OCI-LY7 (cell line): ENCODE results near the gene MYBBP1A. TPM values are rescaled to one million over a fixed set of nuclear protein-coding genes. Genes with fewer than 3 reads are reported as not detected.

ENCODE experiments used
- BruUV-seq: library from RNA; stranded (reverse); fragments of 400-500 nt; replicated peaks from 2 replicates; lab custom pipeline; 2021; lab: Mats Ljungman, UMichigan
- CTCF ChIA-PET: fragments of 300-600 bp; sonication (Branson Sonifier 250); formaldehyde crosslinking; loops from one replicate; lab custom pipeline; 2022; ENCODE audit warnings: antibody characterized with exemption; ENCODE audit not compliant: unreplicated experiment; lab: Charles Lee
- POLR2A ChIA-PET: fragments of 300-600 bp; sonication (Branson Sonifier 250); formaldehyde crosslinking; loops from one replicate; lab custom pipeline; 2022; ENCODE audit warnings: antibody characterized with exemption; lab: Charles Lee
- DNase-seq: peaks from one replicate; pipeline ENCODE4 v3.0.0-alpha.2; 2015; ENCODE audit warnings: low spot score
- H2AFZ ChIP-seq: fragments of 200-600 bp; sonication (generic), shearing (Covaris generic); 2 replicates; pipeline ENCODE4 v1.6.1; 2014; ENCODE audit warnings: mild to moderate bottlenecking, antibody characterized with exemption, low read length, moderate library complexity
- H3K27ac ChIP-seq: fragments of 200-600 bp; sonication (generic); 2 replicates; pipeline ENCODE4 v1.5.1; 2014; ENCODE audit warnings: mixed run types, low read depth, mild to moderate bottlenecking, moderate library complexity, low read length, inconsistent platforms; ENCODE audit not compliant: poor library complexity, severe bottlenecking
- H3K36me3 ChIP-seq: fragments of 200-600 bp; sonication (generic); 2 replicates; pipeline ENCODE4 v1.6.1; 2014; ENCODE audit warnings: mild to moderate bottlenecking, antibody characterized with exemption, low read length, moderate library complexity, mixed read lengths; ENCODE audit not compliant: insufficient read depth
- H3K4me1 ChIP-seq: fragments of 200-600 bp; sonication (generic); 2 replicates; pipeline ENCODE4 v1.5.1; 2014; ENCODE audit warnings: mild to moderate bottlenecking, low read length; ENCODE audit not compliant: insufficient read depth, poor library complexity, severe bottlenecking
- H3K4me2 ChIP-seq: fragments of 200-600 bp; sonication (generic); 2 replicates; pipeline ENCODE4 v1.6.1; 2014; ENCODE audit warnings: mild to moderate bottlenecking, low read length
- H3K4me3 ChIP-seq: fragments of 200-600 bp; sonication (generic); 2 replicates; pipeline ENCODE4 v1.5.1; 2014; ENCODE audit warnings: mild to moderate bottlenecking, low read depth, low read length; ENCODE audit not compliant: poor library complexity, severe bottlenecking
- H3K79me2 ChIP-seq: fragments of 200-600 bp; sonication (generic); 2 replicates; pipeline ENCODE4 v1.6.1; 2016; ENCODE audit warnings: low read depth, mild to moderate bottlenecking, low read length, moderate library complexity, mixed read lengths; ENCODE audit not compliant: insufficient read depth
- H3K9me2 ChIP-seq: fragments of 200-600 bp; sonication (generic); 2 replicates; pipeline ENCODE4 v1.6.1; 2016; ENCODE audit warnings: mild to moderate bottlenecking, low read length, mixed read lengths; ENCODE audit not compliant: insufficient read depth
- H3K9me3 ChIP-seq: fragments of 200-600 bp; sonication (generic); 2 replicates; pipeline ENCODE4 v1.6.1; 2014; ENCODE audit warnings: mild to moderate bottlenecking, mixed run types, low read length, mixed read lengths
- H4K20me1 ChIP-seq: fragments of 200-600 bp; sonication (generic); 2 replicates; pipeline ENCODE4 v1.6.1; 2014; ENCODE audit warnings: mild to moderate bottlenecking, antibody characterized with exemption, low read length, moderate library complexity, mixed read lengths; ENCODE audit not compliant: insufficient read depth
- EZH2phosphoT487 ChIP-seq: fragments of 200-600 bp; sonication (generic); IDR thresholded peaks from 2 replicates; pipeline ENCODE4 v1.6.1; 2018; ENCODE audit warnings: low read depth, borderline replicate concordance, mild to moderate bottlenecking, mixed run types, antibody characterized with exemption, low read length, moderate library complexity, mixed read lengths
- intact Hi-C: fragments of 100-400 bp; cut with micrococcal nuclease; formaldehyde crosslinking; loops from one replicate; pipeline ENCODE4 v1.10.0; 2022; ENCODE audit not compliant: unreplicated experiment
- total RNA-seq, 2 experiments: library from RNA; depleted of rRNA in 1 of 2; stranded (reverse); fragments of >200 nt in 1 of 2; shearing (Covaris generic) in 1 of 2; gene quantifications; 2 replicates each; pipeline ENCODE4 v1.2.3, GENCODE V29; 2014 to 2022
- TF ChIP-seq, protein P1 (sequence below): fragments of 200-600 bp; sonication (generic); conservative IDR thresholded peaks from 2 replicates; pipeline ENCODE4 v1.5.1; 2014; ENCODE audit warnings: mild to moderate bottlenecking, antibody characterized with exemption, low read length, moderate library complexity, mixed read lengths

The MYBBP1A gene
- total RNA-seq, 2 experiments from 2014 or later: 131 to 142 TPM

- no peak overlapping the region for H3K4me2 ChIP-seq
- no peaks in the 10 kb centered on the region for H4K20me1 ChIP-seq
- H3K9me3 ChIP-seq: no peaks in the 10 kb centered on the region
- H3K79me2 ChIP-seq: no peaks in the 10 kb centered on the region
- no TSS peak for BruUV-seq
- H3K9me2 ChIP-seq: no peaks in the 10 kb centered on the region
- H2AFZ ChIP-seq: no peak overlapping the region
- ChIA-PET CTCF (no interaction called here), POLR2A (no interaction called here)
- no peak for TF ChIP-seq EZH2phosphoT487
- TF ChIP-seq, protein P1, sequence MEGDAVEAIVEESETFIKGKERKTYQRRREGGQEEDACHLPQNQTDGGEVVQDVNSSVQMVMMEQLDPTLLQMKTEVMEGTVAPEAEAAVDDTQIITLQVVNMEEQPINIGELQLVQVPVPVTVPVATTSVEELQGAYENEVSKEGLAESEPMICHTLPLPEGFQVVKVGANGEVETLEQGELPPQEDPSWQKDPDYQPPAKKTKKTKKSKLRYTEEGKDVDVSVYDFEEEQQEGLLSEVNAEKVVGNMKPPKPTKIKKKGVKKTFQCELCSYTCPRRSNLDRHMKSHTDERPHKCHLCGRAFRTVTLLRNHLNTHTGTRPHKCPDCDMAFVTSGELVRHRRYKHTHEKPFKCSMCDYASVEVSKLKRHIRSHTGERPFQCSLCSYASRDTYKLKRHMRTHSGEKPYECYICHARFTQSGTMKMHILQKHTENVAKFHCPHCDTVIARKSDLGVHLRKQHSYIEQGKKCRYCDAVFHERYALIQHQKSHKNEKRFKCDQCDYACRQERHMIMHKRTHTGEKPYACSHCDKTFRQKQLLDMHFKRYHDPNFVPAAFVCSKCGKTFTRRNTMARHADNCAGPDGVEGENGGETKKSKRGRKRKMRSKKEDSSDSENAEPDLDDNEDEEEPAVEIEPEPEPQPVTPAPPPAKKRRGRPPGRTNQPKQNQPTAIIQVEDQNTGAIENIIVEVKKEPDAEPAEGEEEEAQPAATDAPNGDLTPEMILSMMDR: no peak
- intact Hi-C loops: no loop called here
- no peaks in the 10 kb centered on the region for H3K4me1 ChIP-seq
- DNase-seq: no peak
- no peak overlapping the region for H3K27ac ChIP-seq
- peaks cover 95% of the 10 kb centered on the region for H3K36me3 ChIP-seq
- no peak overlapping the region for H3K4me3 ChIP-seq
These were observed 13.0 kb downstream of the MYBBP1A start for GRCh38 chr17:4542003-4542725.

GRCh38 chr17:4541328-4542002, 13.7 kb downstream of the MYBBP1A start:
- H4K20me1 ChIP-seq: no peaks in the 10 kb centered on the region
- H2AFZ ChIP-seq: no peak overlapping the region
- no peaks in the 10 kb centered on the region for H3K79me2 ChIP-seq
- DNase-seq: no peak
- H3K9me2 ChIP-seq: no peaks in the 10 kb centered on the region
- intact Hi-C loops: no loop called here
- H3K4me1 ChIP-seq: no peaks in the 10 kb centered on the region
- ChIA-PET CTCF (no interaction called here), POLR2A (no interaction called here)
- peaks cover 95% of the 10 kb centered on the region for H3K36me3 ChIP-seq
- no TSS peak for BruUV-seq
- no peak overlapping the region for H3K4me2 ChIP-seq
- H3K27ac ChIP-seq: no peak overlapping the region
- H3K9me3 ChIP-seq: no peaks in the 10 kb centered on the region
- no peak overlapping the region for H3K4me3 ChIP-seq
- TF ChIP-seq, protein P1: peak; percentile 35; the same call in 1 of the 2 replicates
- no peak for TF ChIP-seq EZH2phosphoT487
